NK-92 treated with Interleukin-12 subunit alpha and Interleukin-12 subunit beta, amount 100 ng/mL, for 24 hours (cell line): ENCODE measurements around the gene FAM13B.
"Not testable (repeated sequence)": the region's sequence is repeated elsewhere in the genome, so short reads cannot be mapped to it uniquely, and the experiment has no call there.

Experiments used
- DNase-seq: peaks from one replicate; lab custom pipeline; 2025; lab: John Stamatoyannopoulos, UW

Gene FAM13B

DNA sequence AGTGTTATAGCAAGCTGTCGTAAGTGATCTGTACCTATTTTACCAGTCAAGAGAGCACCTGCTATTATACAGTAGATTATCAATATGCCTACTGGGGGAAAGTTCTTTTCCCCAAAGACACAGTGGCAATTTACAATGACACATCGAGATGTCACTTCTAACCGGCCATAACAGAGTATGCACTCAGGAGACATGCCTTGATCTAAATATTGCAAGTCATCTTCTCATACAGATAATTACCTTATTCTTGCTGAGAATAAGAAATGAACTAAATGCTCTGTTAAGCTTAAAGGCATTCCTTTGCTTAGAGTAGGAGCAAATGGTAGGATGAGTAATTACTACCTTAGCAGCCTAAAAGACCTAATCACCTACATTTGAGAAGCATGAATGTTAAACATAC lies 72.1 kb downstream of the FAM13B start:
- no peak for DNase-seq

DNA sequence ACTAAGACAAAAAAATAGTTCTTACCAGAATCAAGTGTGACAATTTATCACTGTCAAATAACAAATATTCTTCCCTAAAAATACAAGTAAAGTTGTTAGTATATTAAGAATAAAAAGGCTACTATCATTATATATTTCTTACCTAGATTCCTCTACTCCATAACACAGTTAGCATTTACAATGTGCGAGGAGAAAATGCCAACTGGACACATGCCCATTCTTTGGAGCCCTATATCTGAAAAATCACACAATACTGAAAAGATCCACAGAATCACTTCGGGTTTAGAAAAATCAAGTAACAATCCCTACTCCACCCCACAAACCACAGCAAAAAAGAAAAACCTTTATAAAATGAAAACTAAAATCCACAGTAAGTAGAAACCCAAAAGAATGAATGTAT lies 72.7 kb downstream of the FAM13B start:
- no peak for DNase-seq

DNA sequence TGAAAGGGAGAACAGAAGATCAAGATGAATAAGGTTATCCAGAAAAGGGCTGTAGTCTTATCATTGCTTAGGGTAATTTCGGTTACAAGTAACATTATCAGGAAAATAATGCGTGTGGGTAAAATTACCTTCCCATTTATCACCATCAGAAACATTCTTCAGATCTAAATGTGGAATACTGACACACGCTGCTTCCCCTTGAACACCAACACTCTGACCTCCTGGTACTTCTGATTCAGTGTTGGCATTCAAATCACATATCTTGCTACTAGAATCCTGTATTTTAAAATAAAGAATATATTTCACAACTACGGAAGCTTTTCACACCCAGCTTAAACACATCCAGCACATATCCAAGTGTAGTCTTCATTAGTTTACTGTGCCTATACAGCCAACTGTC lies 73.4 kb downstream of the FAM13B start:
- DNase-seq = no peak

DNA sequence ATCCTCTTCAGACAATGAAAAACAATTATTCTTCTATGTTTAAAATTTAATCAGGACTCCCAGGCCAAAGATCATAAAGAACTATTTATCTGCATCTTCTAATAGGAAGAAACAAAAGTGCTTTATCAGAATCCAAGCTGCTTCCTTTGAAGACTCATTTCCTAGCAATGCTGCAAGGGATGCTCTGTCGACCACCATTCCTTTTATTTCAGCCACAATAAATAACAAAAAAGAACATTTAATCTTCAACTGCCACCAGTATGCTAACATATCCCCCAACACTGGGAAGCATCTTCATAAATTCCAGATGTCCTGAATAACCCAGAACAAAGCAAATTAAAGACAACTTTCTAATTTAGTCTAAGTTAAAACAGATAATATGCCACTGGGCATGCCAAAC lies 74.9 kb downstream of the FAM13B start:
- DNase-seq = no peak

DNA sequence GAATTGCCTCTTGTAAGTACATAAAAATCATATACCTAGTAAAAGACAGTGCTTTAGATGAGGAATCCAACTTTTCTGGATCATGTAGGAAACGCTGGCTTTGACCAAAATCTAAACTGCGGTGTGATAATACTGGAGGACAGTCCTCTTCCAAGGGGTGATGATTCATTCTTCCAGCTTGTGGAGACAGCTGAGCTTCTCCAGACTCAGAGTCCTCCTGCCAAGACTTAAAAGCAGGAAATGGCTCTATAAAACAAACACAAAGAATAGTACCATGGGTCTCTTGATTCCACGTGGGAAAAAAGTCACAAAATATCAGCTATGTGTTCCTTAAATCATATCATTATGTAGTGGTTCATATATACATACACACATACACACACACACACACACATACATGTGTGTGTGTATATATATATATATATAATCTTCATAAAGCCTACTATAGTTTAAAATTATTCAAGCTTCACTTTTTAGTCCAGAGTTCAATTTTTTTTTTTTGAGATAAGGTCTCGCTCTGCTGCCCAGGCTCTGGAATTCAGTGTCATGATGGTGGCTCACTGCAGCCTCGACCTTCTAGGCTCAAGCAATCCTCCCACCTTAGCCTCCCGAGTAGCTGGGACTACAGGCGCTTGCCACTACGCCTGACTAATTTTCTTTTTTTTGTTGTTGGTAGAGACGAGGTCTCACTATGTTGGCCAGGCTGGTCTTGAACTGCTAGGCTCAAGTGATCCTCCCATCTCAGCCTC lies 78.6 kb downstream of the FAM13B start:
- DNase-seq = no peak

DNA sequence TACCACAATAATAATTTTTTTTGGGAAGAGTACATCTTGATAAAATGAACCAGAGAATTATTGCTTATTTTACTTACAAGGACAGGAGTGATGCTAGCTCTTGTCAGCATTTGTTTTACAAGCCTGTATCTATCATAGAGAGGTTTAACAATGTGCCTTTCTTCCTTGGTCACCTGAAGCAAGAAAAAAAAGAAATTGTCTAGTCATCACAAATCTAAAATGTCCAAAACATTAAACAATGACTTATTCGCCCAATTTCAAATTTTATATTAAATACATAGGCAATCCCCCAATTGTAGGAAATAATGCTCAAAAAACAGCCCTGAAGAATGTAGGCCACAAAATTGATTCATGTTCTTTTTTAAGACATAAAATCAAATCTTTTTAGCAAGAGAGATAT lies 87.1 kb downstream of the FAM13B start:
- DNase-seq = no peak

DNA sequence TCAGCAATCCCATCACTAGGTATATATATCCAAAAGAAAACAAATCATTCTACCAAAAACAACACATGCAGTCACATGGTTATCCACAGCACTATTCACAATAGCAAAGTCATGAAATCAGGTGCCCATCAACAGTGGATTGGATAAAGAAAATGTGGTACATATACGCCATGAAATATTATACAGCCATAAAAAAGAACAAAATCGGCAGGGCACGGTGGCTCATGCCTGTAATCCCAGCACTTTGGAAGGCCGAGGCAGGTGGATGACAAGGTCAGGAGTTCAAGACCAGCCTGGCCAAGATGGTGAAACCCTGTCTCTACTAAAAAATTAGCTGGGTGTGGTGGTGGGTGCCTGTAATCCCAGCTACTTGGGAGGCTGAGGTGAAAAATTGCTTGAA lies 88.6 kb downstream of the FAM13B start:
- DNase-seq = not testable (repeated sequence)

DNA sequence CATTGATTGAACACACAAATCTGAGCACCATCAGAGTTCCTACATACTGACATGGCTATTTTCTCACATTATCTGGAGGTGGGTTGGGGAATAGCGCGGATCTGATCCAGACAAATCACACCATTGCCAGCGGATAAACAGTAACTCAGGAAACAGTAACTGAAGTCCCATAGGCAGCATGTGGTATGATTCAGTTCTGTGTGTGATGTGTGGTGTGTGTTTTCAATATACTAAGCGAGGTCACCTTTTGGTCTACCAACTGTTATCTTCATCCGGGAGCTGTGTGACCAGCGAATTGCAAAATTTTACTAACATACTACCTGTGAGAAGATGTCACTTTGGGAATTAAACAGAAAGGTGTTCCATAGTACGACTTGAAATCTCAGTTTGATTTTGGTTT lies 93.5 kb downstream of the FAM13B start:
- no peak for DNase-seq

DNA sequence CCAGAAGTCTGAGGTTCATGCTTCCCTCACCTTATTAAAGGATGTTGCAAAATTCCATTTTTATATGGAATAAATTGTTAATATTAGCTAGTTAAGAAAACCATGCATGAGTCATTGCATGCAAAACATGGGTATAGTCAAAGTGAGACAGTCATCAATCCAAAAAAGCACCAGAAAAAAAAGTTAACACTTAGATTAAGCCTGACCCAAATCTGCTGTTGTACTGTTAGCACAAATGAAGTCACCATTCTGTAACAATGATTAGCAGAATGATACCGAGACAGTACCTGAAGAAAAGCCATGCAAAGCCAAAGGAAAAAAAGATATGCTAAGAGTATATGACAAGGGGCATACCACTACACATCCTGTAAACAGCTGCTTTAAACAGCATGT lies 94.1 kb downstream of the FAM13B start:
- DNase-seq = no peak

DNA sequence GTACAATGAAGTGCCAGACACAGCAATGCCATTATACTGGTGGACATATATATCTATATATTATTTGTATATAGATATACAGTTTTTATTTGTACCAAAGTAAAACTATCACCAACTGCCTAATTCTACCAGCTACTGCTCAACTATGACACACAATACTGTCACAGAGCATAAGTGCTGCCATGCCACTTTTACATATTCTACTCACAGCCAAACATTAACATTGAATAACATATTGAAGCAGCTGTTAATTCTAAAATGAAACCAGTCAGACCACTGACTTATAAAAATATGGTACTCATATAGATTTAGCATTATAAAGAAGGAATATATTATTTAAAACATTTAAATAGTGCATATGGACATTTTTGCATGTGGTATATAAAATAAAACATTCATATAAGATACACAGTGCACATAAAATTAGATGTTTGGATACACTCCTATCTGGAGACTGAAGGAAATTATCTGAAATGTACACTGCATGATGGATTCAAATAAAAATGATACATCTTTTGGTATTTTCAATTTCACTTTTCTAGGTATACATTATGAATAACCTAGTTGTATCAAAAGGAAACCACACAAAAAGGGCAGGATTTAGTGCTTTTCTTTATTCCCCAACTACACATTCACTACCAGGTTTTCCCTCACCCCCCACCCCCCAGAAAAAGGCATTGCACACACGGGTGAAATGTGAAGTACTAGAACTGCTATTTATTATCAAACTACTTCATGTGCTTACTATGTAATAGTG lies 94.7 kb downstream of the FAM13B start:
- DNase-seq = no peak

DNA sequence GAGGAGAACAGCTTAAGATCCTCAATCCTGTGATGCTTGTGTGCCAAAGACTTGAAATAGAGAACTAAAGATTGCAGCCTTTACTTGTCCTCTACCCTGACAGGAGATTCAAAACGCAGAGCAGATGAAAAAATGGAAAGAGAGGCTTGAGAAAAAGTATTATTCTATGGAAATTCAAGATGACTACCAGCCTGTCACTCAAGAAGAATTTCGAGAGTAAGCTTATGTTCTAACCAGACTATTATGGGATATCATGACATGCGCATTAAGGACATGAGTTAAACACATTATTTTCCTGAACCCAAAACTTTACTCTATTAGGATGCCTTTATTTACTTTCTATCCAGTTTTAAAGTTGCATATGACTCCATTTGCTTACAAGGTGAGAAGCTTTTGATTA lies 97.2 kb downstream of the FAM13B start:
- DNase-seq = no peak

DNA sequence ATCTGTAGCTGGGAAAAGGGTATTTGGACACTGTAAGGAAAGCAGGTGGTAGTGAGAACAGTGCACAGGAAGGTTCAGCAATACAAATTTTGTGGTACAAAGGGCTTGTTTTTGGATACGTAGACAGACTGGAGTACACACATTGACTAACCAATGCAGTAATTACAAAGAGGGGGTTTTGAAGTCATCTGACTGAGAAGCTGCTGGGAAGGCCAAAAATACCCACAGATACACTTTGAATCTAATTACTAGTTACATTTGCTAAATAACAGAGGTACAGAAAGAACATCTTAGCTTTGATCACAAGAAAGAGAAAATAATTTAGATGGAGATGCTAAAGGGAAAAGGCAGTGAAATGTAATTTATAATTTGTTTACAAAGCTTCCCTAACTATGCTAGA lies 97.7 kb downstream of the FAM13B start:
- no peak for DNase-seq

DNA sequence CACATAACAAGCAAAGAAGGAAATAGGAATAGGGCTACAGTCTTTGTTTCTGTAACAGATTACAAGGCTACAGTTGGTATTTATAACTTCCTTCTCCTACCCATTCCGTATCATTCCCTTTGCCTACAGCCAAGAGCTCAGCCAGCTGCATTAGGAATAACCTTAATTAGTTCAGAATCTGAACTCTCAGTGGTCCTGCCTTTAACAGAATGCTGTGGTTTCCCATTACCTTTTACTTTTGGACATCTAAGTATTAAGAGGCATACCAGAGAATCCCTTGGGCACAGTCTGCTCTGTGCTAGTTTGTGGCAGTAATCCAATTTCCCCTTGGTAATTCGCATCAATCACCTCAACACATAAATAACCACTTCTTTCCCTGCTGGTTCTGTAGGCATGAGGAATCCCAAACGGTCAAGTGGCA lies 99.4 kb downstream of the FAM13B start:
- DNase-seq = no peak

DNA sequence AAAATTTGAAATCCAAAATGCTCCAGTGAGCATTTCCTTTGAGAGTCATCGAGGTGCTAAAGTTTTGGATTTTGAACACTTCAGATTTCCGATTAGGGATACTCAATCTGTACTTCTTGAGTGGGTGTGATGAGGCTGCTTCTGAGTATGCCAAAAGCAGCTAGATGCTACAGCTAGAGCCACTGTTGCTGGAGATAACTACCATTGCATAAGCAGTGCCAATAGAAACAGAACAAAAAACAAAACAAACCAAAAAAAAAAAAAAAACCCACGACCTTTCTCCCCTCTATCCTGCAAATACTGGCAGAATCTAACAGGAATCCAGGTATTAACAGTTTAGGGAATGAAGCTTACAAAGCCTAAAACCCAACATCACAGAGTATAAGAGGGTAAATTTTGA lies 100.1 kb downstream of the FAM13B start:
- DNase-seq = no peak

DNA sequence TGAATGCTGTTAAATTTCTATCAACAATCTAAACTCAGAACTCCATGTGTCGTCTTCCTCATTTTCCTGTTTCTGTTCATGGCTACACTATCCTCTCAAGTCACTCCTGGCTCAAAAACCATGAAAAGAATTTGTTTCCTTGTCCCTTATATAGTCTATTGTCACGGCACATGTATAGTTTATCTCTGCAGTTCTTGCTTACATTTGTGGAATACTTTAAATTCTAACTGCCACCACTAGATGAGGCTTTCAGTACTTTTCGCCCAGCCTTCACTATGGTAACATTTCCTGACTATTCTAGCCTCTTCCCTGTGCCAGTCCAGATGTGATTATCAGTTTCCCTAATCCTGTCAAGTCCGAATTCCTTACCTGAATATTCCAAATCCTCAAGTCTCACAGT lies 109.0 kb downstream of the FAM13B start:
- no peak for DNase-seq

DNA sequence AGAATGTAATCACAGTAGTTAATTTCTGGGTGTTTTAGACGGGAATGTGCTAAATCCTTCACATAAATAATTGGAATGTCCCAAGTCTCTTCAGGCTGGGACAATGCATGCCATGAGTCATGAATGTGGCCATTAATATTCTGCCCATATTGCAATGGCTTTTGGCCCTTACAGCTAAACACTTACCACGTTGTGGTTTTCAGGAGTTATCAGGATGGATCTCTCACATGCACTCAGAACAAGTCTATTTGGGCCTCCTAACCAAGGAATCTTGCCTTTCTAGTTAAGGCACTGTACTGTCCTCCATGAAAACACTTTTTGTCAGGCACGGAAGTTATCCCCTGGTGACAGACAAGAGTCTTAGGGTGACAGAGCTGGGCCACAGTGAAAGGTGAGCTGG lies 110.9 kb downstream of the FAM13B start:
- no peak for DNase-seq

DNA sequence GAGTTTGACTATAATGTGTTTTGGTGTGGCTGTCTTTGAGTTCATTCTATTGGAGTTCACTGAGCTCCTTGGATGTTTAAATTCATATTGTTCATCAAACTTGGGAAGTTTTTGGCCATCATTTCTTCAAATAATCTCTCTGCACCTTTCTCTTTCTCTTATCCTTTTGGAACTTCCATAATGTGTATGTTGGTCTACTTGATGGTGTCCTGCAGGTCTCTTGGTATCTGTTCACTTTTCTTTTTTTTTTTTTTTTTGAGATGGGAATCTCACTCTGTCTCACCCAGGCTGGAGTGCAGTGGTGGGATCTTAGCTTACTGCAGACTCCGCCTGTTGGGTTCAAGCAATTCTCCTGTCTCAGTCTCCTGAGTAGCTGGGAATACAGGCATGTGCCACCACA lies 116.0 kb downstream of the FAM13B start:
- DNase-seq = no peak

DNA sequence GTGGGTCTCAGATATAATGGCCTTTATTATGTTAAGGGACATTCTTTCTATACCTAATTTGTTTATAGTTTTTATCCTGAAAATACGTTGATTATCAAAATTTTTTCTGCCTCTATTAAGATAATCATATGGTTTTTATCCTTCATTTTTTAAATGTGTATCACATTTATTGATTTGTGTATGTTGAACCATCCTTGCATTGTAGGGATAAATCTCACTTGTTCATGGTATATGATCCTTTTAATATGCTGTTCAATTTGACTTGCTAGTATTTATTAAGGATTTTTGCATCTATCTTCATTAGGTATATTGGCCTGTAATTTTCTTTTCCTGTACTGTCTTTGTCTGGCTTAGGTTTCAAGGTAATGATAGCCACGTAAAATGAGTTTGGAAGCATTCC lies 118.1 kb downstream of the FAM13B start:
- DNase-seq = no peak

DNA sequence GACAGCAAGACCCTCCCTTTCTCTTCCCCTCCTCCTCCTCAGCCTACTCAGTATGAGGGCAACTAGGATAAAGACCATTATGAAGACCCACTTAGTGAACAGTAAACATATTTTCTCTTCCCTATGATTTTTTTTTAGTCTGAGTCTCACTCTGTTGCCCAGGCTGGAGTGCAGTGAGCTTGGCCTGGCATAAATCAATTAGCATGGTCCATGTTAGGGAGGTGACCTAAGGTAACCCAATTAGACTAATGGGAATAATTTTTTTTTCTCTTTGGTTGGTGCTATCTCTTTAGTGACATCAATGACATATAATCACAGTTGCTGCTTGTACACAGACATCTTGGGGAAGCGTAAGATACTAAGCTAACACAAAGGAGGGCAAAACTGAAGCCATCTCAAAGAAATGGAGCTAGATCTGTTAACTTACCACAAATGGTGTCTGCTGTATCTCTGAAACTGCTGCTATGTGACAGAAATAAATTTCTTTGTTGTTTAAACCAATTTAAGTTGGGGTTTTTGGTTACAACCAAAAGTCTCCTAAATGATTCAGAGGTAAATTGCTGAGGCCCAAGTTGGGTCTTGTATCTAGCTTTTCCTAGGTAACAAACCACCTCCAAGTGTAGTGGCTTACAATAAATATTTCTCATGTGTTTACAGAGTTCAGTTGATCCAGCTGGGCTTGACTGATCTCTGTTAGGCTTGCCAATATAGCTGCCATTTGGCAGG lies 130.3 kb downstream of the FAM13B start:
- no peak for DNase-seq

DNA sequence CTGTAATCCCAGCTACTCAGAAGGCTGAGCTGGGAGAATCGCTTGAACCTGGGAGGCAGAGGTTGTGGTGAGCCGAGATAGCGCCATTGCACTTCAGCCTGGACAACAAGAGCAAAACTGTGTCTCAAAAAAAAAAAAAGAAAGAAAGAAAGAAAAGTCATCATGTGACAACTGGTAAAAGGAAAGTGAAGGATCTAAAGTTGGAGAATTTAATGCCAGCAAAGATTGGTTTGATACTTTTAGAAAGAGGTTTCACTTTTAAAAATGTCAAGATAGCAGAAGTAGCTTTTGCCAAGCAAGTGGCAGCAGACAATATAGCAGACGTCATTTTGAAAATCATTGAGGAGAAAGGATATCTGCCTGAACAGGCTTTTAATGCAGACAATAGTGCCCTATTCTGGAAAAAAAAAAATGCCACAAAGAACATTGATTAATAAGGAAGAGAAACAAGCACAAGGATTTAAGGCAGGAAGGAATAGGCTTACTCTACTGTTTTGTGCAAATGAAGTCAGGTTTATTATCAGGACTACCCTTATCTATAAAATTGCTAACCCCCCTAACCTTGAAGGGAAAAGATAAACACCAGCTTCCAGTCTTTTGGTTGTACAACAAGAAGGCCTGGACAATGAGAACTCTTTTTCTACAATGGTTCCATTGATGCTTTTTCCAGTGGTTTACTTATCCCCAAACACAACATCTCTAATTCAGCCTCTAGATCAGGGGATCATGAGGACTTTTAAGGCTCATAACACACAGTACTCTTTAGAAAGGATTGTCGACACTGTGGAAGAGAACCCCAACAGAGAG lies 131.7 kb downstream of the FAM13B start:
- DNase-seq = no peak

DNA sequence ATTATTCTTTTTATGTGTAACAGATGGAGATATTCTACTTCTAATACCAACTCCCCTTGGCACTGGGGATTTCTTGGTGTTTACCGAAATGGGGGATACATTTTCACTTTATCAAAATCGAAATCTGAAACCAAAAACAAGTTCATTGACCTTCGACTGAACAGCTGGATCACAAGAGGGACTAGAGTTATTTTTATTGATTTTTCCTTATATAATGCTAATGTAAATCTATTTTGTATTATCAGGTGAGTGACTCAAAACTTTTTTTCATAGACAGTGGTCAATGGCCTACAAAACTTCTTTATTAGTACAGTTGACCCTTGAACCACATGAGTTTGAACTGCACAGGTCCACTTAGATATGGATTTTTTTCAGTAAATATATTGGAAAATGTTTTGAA lies 133.4 kb downstream of the FAM13B start:
- DNase-seq = no peak

DNA sequence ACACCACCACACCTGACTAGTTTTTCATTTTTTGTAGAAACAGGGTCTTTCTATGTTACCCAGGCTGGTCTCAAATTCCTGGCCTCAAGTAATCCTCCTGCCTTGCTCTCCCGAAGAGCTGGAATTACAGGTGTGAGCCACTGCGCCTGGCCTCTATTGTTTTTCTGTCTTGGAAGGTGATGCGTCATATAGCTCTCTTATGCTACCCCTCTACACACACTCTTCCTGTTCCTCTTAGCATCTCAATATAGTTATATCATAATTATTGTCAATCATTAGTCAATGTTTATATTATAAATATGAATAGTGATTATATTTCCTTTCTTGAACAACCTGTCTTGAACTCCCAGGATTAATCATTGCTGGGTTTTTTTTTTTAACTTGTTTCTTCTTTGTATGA lies 136.3 kb downstream of the FAM13B start:
- DNase-seq = no peak
